Measurements from ENCODE around the gene MBOAT7.
"Not testable (repeated sequence)": the region's sequence is repeated elsewhere in the genome, so short reads cannot be mapped to it uniquely, and the experiment has no call there.

MBOAT7 gene, protein sequence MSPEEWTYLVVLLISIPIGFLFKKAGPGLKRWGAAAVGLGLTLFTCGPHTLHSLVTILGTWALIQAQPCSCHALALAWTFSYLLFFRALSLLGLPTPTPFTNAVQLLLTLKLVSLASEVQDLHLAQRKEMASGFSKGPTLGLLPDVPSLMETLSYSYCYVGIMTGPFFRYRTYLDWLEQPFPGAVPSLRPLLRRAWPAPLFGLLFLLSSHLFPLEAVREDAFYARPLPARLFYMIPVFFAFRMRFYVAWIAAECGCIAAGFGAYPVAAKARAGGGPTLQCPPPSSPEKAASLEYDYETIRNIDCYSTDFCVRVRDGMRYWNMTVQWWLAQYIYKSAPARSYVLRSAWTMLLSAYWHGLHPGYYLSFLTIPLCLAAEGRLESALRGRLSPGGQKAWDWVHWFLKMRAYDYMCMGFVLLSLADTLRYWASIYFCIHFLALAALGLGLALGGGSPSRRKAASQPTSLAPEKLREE

DNA sequence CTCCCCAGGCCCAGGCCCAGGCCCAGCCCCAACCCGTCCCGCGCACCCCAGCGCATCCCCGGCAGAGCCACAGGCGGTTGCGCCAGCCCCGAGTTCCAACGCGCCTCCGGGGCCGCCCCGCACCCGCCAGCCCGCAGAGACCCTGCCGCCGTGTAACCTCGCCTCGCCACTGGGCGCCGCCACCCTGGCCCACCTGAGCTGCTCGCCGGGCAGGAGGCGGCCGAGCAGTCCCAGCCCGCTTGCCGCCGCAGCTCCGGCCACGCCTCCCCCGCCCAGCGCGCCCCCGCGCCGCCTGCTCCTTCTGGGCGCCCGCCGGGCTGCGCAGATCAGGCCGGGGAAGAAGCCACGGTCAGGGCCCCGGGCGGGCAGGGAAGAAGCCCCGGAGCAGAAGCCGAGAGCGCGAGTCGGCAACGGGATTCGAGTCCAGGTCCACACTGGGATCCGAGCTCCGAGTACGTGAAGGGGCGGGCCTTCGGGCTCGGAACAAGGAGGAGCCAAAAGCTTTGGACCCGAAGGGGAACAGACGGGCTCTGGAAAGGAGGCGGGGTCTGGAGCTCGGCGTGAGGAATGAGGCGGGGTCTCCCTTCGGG, at the start of gene MBOAT7:
TSS of gene MBOAT7 (minus strand) at position 436 of the 590 bp plus-strand sequence. CDS start 1,072 bp downstream, outside the sequence.
- FAIRE-seq = no peak

DNA sequence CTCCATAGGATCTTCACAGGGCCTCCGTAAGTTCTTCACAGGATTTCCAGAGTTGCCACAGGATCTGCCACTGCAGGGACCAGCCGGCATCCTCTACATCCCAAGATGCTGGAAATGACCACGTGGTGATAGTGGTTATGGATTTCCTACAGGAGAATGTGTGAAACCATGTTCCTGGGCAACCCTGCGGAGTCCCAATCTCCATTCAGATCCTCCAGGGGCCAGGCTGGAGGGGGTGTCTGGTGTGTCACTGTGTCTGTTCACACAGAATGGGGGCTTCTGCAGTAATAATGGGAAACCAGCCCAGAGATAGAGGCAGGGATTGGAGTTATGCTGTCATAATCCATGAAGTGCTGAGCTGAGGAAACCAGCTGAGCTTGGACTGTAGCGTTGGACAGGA, 44.6 kb upstream of the MBOAT7 start:
- no peak for FAIRE-seq

DNA sequence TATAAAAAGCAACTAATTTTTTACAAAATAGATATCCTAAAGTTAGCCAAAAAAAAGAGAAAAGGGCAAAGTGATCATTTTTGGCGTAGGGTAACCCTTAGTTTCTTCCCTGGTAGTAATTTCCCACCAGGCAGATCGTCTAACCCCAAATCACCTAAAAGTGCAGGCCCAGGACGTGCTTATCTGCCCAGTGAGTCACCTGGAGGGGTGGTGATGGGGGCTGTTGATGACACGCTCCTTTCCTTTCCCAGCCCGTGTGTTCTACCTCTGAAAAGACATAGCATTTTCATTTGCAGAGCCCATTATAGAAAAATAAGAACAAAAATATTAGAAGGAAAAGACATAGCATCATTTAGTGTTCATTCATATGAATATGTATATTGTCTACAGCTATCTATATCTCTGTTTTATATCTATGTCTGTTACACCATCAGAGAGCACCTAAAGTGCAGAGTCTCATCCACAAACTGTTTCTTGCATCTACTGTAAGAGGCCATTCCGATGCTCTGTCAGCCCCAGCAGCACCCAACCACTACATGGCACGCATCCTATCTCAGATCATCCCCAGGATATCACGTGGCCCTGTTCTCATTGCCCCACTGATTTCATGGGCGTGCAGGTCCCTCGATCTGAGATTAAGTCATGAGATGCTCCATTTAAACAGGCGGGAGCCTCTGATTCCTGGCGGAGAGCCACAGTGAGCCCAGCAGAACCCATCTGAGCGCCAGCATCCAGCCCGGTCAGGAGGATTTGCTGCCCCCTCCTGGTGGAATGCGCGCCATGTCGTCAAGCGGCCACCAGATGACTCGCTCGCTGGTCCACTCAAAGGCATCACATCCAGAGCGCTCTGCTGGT, 41.9 kb upstream of the MBOAT7 start:
- FAIRE-seq = peak; percentile 17

DNA sequence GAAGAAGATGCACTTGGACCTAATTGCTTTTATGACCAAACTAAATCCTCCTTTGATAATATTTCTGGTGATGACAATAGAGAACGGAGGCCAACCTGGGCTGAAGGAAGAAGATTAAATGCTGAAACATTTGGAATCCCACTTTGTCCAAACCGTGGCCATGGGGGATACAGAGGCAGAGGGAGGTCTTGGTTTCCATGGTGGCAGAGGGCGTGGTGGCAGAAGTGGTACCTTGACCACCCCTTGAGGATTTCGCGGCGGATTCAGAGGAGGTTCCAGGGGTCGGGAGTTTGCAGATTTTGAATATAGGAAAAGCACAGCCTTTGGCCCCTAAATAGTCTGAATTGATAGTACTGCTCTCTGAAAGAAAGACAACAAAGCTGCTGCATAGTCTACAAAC, 40.7 kb upstream of the MBOAT7 start:
- no peak for FAIRE-seq

DNA sequence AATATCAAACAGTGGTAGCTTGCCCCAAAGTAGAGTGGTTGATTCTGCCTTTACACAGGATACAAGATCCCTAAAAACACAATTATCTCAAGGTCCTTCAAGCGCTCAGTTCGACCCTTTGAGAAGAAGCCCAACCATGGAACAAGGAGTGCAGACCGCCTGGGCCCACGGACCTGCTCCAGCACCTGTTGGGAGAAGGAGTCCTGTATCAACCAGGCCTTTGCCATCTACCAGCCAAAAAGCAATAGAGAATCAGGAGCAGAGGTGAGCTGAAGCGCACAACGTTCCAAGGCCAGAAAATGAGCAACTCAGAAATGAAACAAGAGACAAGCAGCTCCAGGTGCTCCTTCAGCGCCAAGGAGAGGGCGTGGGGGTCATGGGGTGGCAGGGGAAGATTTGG, 39.8 kb upstream of the MBOAT7 start:
- FAIRE-seq = no peak

DNA sequence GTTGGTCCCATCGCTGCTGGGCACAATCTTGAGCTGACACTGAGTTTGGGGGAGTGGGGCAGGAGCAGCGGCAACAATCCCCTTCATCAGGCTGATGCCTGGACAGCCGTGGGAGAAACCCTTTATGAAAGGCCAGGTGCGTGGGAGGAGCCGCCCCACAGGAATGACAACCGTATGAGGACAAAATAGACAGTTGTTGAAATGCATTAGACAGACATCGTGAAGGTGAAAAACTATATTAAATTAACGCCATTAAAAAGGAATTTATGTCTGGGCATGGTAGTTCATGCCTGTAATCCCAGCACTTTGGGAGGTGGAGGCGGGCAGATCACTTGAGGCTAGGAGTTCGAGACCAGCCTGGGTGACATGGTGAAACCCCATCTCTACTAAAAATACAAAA, 35.2 kb upstream of the MBOAT7 start:
- not testable (repeated sequence) for FAIRE-seq

DNA sequence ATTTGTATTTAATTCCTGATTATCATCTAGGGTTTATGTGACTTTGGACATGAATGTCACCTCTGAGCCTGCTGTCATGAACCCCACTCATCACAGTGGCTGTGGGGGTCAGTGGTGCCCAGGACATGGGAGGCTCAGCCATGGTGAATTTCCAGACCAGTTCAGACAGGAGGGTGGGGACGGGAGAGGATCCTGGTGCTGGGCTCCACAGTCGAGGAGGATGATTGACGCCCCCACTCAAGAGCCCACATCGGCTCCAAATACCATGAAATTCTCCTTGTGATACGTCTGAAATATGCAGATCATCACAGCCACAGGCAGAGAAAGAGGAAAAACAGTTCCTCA, 34.5 kb upstream of the MBOAT7 start:
- FAIRE-seq = not testable (repeated sequence)

DNA sequence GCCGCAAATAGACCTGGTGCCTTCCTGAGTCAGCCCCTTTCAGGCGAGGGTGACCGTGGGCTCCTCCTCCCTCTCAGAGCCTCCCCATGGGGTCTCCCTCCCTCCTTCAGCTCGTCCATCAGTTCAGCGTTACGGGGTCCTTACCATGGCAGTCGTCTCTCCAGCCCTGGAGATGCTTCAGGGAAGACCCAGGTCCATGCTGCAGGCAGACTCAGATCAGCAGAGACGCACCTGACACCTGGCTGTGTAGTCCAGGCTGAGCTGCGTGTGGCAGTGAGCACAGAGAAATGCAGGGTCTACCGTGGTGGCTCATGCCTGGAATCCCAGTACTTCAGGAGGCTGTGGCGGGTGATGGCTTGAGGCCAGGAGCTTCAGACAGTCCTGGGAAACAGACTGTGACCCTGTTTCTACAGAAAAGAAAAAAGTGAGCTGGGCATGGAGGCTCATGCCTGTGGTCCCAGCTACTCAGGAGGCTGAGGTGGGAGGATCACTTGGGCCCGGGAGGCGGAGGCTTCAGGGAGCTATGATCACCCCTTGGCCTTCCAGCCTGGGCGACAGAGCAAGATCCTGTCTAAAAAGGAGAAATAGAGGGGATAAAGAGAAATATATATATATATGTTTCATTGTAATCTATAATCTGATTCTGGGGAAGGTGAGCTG, 34.0 kb upstream of the MBOAT7 start:
- FAIRE-seq = not testable (repeated sequence)

DNA sequence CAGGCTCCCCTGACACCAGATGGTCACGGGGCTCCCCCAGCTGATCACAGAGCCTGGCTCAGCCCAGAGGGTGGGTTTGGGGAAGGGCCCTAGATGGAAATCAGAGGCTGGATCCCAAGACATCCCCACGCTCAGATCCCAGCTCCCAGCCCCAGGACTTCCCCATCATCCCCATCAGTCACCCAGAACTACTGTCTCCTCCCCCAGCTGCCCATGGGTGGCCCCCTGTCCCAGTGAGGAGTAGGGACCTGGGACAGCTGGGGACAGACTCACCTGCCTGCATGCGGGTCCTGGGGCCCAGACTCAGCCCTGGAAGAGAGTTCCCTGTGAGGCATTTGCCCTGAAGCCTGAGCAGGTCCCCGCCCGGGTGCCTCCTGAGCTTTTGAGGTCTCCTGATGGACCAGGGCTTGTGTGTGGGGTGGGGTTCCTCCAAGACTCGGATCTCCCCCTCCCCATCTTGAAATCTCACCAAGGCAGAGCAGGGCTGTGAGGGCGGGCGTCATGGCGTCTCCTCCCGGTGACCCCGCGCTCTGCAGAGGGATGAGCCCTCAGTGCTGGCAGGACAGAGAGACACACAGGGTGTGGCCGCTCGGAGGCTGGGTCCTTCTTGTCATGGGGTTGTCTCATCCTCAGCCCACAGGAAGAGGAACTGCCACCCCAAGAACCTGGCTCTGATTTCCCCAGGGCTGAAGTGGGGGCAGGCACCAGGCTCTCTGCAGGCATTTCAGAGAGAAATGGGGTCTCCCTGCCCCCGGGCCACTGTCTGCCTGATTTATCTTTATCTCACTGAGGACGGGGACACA, 33.3 kb upstream of the MBOAT7 start, which contains the start of gene LILRB3:
TSS of gene LILRB3 (minus strand) at position 534 of the 803 bp plus-strand sequence. CDS start at position 503, 31 bp downstream.
- not testable (repeated sequence) for FAIRE-seq

DNA sequence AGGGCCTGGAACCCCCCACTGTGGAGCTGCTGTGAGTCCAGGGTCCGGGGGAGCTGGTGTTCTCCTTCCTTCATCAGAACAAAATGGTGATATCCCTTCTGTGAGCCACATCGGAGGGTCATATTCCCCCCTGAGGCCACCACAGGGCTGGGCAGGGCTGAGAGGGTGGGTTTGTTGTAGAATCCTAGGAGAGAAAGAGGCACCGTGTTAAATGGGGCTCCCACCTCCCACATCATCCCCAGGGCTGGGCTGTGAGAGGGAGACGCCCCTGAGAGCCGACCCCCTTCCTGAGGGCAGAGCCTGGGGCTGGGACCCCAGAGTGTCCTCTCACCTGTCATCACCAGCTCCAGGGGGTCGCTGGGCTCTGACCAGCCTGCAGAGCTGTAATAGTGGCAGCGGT, 32.6 kb upstream of the MBOAT7 start:
- not testable (repeated sequence) for FAIRE-seq

DNA sequence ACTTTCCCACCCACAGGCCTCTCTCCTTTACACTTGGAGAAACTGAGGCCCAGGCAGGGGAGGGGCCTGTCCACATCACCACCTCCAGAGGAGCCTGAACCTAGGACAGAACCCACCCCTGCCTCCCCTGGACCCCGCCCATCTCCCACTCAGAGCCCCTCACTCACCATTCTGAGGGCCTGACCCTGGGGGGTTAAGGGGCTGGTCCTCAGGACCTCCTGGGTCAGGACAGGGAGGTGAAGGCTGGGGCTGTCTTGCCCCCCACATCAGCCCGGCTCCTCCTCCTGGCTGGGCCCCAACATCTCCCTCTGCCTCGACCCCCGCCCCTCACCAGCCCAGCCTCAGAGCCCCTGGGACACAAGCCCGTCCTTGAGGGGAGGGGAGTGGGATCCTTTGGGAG, 30.3 kb upstream of the MBOAT7 start:
- not testable (repeated sequence) for FAIRE-seq

DNA sequence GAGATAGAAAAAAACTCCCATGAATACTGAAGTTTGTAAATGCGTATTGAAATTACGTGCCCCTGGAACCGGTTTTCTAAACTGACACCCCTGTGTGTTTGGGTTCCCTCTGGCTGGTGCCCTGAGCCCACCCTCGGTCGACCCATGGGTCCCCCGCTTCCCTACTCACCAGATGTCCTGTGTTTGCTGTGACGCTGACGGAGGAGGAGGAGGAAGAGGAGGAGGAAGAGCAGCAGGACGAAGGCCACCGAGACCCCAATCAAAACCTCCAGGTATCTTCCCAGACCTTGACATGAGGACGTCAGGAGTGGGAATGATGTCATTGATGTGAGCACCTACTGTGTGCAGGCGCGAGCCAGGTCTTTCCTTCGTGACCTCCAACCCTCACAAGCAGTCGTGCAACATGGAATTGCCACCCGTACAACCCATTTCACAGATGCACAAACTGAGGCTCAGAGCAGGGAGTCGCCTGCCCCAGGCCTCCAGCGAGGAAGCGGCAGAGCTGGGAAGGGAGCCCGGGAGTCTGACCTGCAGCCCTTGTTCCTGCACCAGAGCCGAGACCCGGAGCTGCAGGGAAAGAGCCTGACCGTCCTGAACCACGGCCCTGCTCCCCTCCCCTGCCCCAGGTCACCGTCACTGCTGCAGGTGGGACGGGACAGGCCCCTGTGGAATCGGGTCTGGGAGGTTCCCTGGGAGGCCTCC, 29.7 kb upstream of the MBOAT7 start:
- FAIRE-seq = no peak

DNA sequence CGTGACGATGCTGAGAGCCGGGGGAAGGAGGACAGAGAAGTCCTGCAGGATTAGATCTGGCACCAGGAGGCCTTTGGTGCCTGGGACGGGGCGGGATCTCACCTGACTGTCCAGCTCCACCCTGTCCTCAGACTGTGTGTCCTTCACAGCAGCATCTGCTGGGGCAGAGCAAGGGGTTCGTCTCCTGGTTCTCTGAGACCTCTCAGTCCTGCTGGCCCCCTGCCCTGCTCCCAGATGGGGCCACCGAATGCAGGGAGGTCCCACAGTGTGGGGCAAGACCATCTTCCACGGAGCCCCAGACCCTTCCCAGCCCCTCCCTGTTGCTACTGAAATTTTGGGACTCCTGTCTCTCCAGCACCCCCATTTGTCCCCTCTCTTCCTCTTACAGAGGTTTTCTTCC, 28.9 kb upstream of the MBOAT7 start:
- no peak for FAIRE-seq

DNA sequence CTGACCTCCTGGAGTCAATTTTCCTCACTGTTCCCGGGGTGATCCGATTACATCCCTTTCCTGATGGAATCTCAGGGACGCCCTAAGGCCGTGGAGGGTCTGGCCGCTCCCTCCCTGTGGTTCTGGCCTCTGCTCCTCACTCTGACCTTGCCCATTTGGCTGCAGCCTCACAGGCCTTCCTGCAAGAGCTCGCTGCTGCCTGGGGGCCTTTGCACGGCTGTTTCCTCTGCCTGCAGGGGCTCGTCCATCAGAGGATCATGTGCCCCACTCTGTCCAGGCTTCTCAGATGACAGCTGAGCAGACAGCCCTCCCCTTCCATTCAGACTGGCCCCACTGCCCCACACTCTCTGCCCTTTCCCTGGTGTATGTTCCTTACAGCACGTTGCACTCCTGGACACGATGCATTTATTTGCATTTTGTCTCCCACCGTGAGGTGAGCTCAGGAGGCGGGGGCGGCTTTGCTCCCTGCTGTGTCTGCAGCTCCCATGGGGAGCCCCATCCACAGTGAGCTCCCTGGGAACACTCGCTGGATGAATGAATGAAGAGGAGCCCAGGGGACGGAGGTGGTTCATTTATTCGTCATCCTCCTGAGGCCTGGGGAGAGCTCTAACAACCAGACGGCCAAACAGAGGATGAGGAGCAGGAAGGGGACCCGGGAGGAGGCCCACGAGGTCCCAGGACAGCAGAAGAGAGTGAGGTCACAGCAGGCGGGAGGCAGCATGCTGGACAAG, 28.3 kb upstream of the MBOAT7 start:
- FAIRE-seq = not testable (repeated sequence)

DNA sequence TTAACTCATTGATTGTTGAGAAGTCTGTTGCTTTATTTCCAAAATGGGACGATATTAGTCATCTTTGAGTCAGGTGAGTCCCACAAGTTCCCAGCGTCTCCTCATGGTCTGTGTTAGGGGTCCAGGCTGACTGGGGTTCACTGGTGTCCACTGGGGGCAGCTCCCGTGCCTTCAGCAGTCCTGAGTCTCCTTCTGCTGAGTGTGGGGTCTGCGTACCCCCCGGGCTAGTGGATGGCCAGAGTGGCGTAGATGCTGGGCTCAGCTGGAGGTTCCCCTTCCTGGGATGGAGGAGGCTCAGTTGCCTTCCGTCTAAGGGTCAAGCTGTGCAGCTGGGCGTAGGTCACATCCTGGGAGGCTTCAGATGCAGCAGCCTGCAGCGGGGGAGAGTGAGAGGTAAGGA, 27.5 kb upstream of the MBOAT7 start:
- no peak for FAIRE-seq

DNA sequence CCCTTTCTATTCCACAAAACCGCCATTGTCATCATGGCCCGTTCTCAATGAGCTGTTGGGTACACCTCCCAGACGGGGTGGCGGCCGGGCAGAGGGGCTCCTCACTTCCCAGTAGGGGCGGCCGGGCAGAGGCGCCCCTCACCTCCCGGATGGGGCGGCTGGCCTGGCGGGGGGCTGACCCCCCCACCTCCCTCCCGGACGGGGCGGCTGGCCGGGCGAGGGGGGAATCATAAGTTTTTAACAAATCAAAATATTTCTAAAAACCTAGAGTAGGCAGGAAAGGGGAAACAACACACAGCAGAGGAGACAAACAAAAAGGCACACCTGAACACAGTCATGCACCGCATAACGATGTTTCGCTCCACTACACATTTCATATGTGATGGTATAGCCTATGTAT, 25.4 kb upstream of the MBOAT7 start:
- not testable (repeated sequence) for FAIRE-seq

DNA sequence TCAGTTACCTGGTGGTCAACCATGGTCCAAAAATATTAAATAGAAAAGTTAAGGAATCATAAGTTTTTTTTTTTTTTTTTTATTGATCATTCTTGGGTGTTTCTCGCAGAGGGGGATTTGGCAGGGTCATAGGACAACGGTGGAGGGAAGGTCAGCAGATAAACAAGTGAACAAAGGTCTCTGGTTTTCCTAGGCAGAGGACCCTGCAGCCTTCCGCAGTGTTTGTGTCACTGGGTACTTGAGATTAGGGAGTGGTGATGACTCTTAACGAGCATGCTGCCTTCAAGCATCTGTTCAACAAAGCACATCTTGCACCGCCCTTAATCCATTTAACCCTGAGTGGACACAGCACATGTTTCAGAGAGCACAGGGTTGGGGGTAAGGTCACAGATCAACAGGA, 24.8 kb upstream of the MBOAT7 start:
- FAIRE-seq = not testable (repeated sequence)

DNA sequence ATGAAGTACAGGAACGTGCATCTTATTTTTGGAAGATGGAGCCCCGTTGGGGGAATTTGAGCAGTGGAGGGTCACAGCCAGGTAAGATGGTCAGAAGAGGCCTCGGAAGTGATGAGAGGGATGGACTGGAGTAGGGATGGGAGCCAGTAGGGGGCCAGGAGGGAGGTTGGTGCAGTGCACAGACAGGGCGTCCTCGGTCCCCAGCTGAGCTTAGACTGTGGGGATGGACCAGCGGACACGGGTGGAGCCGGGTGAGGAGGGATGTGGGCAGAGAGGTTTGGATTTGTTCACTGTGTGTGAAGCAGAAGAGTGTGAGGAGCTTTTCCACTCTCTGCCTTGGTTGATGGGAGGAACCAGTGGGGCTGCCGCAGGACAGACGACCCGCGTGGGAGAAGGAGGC, 21.9 kb upstream of the MBOAT7 start:
- no peak for FAIRE-seq

DNA sequence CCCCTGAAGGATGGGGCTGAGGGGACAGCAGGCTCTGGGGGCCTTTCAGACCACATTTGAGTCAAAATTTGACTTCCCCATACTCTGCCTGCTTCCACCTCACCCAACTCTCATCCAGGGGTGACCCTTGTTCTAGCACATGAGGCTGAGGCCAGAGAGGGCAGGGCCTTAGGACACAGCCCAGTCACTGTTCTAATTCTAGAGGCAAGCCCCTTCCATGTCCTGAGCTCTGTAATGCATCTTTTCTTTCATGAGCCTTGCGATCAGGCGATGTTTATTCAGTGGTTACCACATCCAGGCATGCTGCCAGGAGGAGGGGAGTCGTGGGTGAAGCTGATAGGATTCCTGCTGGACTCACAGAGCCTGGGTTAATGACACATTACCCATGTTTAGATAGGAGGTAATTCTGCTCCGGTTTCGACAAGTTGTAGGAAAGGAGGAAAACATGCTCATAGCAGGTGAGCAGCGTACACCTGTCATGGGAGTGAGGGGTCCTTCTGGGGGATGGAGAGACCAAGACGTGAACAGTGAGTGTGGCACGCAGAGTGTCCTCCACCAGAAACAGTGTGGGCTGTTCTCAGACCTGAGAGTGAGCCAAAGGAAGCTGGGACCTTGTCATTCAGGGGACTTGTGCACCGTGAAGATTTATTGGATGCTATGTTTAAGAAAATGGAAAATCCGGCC, 20.6 kb upstream of the MBOAT7 start:
- FAIRE-seq = peak; percentile 94
